BE2C (cell line): ENCODE results near the gene TEPSIN.

Source experiments
- DNase-seq: peaks from one replicate; pipeline ENCODE4 v3.0.0-alpha.2; 2020
- H3K27me3 ChIP-seq: fragments of 250-450 bp; sonication (Bioruptor Pico); 2 replicates; pipeline ENCODE4 v1.5.1; 2020; ENCODE audit warnings: mild to moderate bottlenecking
- H3K36me3 ChIP-seq: fragments of 250-450 bp; sonication (Bioruptor Pico); 2 replicates; pipeline ENCODE4 v1.5.1; 2020; ENCODE audit warnings: mild to moderate bottlenecking
- H3K4me1 ChIP-seq: fragments of 250-450 bp; sonication (Bioruptor Pico); 2 replicates; pipeline ENCODE4 v1.5.1; 2020
- H3K4me3 ChIP-seq: 2 replicates; pipeline ENCODE4 v1.5.1; 2011; ENCODE audit warnings: low read depth, low read length
- H3K9me3 ChIP-seq: fragments of 250-450 bp; sonication (Bioruptor Pico); 2 replicates; pipeline ENCODE4 v1.5.1; 2020
- TF ChIP-seq, protein P1 (sequence below): IDR thresholded peaks from 2 replicates; pipeline ENCODE4 v1.5.1; 2012; ENCODE audit warnings: mild to moderate bottlenecking, low read depth, low read length

The TEPSIN gene

DNA sequence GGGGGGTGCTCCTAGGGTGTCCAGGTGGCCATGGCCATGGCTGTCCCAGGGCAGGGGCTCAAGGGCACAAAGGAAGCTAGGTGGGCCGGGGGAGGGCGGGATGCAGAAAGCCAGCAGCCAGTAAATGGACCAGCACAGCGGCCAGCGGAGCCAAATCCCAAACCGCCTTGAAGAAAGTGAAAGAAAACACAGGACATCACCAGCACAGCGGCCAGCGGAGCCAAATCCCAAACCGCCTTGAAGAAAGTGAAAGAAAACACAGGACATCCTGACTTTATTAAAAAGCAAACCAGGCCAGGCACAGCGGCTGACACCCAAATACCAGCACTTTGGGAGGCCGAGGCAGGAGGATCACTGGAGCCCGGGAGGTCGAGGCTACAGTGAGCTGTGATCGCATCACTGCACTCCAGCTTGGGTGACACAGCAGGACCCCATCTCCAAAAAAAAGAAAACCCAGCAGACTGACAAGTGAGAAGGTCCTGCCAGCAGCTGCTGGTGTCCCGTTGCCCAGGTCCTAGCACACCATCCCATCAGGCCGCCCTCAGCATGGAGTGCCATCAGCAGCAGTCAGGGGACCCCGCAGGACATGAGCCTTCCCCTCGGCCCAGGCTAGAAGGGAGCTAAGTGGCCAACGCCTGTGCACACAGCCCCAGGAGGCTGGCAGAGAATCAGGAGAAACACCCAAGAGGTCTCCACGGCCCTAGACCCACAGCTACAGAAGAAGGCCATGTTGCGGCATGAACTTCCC is 39.3 kb upstream of the TEPSIN start:
- H3K36me3 ChIP-seq, result peaks cover 6% of the 10 kb centered on the region; the same call in 1 of the 2 replicates
- H3K4me3 ChIP-seq, result no peak overlapping the region
- no peaks in the 10 kb centered on the region for H3K9me3 ChIP-seq
- no peaks in the 10 kb centered on the region for H3K27me3 ChIP-seq
- H3K4me1 ChIP-seq, result peaks cover 13% of the 10 kb centered on the region
- DNase-seq, result no peak
- TF ChIP-seq, protein P1, sequence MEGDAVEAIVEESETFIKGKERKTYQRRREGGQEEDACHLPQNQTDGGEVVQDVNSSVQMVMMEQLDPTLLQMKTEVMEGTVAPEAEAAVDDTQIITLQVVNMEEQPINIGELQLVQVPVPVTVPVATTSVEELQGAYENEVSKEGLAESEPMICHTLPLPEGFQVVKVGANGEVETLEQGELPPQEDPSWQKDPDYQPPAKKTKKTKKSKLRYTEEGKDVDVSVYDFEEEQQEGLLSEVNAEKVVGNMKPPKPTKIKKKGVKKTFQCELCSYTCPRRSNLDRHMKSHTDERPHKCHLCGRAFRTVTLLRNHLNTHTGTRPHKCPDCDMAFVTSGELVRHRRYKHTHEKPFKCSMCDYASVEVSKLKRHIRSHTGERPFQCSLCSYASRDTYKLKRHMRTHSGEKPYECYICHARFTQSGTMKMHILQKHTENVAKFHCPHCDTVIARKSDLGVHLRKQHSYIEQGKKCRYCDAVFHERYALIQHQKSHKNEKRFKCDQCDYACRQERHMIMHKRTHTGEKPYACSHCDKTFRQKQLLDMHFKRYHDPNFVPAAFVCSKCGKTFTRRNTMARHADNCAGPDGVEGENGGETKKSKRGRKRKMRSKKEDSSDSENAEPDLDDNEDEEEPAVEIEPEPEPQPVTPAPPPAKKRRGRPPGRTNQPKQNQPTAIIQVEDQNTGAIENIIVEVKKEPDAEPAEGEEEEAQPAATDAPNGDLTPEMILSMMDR, result no peak

DNA sequence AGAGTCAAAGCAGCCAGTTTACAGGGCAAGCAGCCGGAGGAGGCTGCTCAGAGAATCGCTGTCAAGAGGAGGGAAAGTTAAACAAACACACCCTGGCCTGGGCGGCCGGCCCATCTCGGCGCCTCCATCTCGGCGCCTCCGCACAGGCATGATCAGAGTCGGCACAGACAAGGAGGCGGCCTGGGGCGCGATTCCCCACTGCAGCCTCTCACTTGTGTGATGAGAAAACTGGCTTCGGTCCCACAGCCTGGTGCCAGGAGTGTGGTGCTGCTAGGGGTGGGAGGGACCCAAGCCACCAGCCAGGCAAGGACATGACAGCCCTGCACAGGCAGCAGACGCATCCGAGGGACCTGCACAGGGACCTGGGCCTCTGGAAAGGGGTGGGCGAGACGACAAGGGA is 38.6 kb upstream of the TEPSIN start:
- H3K27me3 ChIP-seq, result no peaks in the 10 kb centered on the region
- TF ChIP-seq, protein P1, result no peak
- peak; percentile 91 for DNase-seq
- H3K9me3 ChIP-seq, result no peaks in the 10 kb centered on the region
- H3K4me1 ChIP-seq, result peaks cover 13% of the 10 kb centered on the region
- peaks cover 6% of the 10 kb centered on the region; the same call in 1 of the 2 replicates for H3K36me3 ChIP-seq
- H3K4me3 ChIP-seq, result peak overlapping the region; percentile 16; the same call in 1 of the 2 replicates

DNA sequence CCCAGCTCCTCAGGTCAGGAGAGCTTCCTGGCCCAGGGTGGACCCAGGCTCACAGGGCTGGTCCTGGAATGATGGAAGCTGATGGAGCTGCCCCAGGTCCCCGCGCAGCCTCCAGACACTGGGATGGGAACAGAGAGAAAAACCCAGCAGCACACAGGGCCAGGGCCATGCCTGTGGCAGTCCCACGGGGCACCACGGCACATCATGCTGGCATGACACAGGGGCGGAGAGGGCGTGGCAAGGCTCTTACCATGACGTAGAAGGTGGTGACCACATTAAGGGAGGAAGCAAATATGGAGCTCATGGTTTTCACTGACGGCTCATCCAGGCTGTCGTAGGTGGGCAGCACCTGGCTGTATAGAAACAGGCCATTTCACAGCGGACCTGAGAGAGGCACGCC is 37.9 kb upstream of the TEPSIN start:
- H3K36me3 ChIP-seq, result peaks cover 6% of the 10 kb centered on the region; the same call in 1 of the 2 replicates
- TF ChIP-seq, protein P1, result no peak

DNA sequence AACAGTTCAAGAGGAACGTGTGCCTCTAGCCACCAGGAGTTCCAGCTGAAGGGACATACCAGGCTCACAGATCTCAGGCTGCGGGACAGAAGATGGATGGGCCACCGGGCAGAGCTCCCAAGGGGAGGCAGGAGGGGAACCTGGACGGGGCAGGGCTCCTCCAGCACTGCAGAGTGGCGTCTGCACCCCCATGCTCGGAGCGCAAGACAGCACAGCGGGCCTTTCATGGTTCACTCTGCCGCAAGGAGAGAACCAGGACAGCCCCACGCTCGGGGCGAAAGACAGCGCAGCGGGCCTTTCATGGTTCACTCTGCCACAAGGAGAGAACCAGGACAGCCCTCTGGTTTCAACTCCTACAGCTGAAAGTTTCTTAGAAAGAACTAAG is 35.6 kb upstream of the TEPSIN start:
- H3K27me3 ChIP-seq, result no peaks in the 10 kb centered on the region
- TF ChIP-seq, protein P1, result no peak
- H3K4me1 ChIP-seq, result peaks cover 18% of the 10 kb centered on the region
- peaks cover 6% of the 10 kb centered on the region; the same call in 1 of the 2 replicates for H3K36me3 ChIP-seq
- DNase-seq, result no peak
- H3K9me3 ChIP-seq, result no peaks in the 10 kb centered on the region
- H3K4me3 ChIP-seq, result no peak overlapping the region

More for the DNA sequence above, 37.9 kb upstream of the TEPSIN start:
- H3K4me3 ChIP-seq, result no peak overlapping the region
- no peaks in the 10 kb centered on the region for H3K9me3 ChIP-seq
- H3K27me3 ChIP-seq, result no peaks in the 10 kb centered on the region
- peaks cover 13% of the 10 kb centered on the region for H3K4me1 ChIP-seq
- DNase-seq, result no peak

DNA sequence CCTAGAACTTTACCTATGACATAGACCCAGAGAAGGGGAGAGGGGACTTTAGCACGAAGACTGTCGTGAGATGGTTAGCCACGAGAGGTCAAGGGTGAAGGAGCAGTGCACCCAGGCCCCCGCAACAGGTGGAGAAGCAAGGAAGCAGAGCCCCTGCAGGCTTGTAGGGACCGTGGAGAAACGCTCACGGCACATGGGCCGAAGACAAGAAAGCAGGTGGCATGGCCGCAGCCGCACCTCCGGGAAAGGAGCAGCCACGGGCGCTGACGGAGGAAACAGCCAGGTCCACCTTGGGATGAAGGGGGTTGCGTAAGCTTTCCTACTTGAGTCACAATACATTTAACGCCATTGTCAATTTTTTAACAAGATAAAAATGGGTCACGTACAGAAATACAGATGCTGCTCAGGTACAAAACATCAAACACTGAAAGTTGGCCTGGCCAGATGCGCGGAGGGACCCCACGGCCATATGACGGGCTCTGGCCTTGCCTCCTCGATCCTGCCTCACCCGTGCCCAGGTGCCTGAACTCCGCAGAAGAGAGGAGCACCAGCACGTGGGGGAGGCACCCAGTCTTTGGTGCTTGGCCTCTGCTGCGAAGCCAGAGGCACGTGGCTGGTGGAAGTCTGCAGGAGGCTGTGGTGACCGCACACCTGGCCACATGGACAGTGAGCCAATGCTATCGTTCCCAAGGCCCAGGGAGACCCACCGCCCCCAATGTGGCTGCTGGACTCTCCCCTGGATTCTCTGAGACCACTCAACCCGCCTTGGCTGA is 35.0 kb upstream of the TEPSIN start:
- Histone ChIP-seq H3K9me3 (no peaks in the 10 kb centered on the region), H3K36me3 (peaks cover 6% of the 10 kb centered on the region; the same call in 1 of the 2 replicates), H3K4me1 (peaks cover 18% of the 10 kb centered on the region), H3K27me3 (no peaks in the 10 kb centered on the region), H3K4me3 (no peak overlapping the region)
- TF ChIP-seq, protein P1, result no peak
- DNase-seq, result no peak
